WTC11 (cell line): ENCODE data around the gene CGB8. TPM values are rescaled to one million over a fixed set of nuclear protein-coding genes. Genes with fewer than 3 reads are reported as not detected.

Experiments used
- ATAC-seq: fragments of 200-7000 bp; cut with Tn5 transposase; 2 replicates; pipeline ENCODE4 v1.10.0; 2021; ENCODE audit warnings: mild to moderate bottlenecking, moderate library complexity
- CTCF ChIA-PET: fragments of 300-600 bp; sonication (Branson Sonifier 250); formaldehyde crosslinking; loops from one replicate; lab custom pipeline; 2021; ENCODE audit warnings: antibody characterized with exemption; lab: Charles Lee
- POLR2A ChIA-PET: fragments of 350-600 bp; sonication (Branson Sonifier 250); formaldehyde crosslinking; loops from one replicate; lab custom pipeline; 2021; ENCODE audit warnings: antibody characterized with exemption; lab: Charles Lee
- DNase-seq: peaks from one replicate; pipeline ENCODE4 v3.0.0; 2021; ENCODE audit warnings: low spot score
- H3K27ac Mint-ChIP-seq: 2 replicates; pipeline ENCODE4 v1.8.0; 2021; ENCODE audit warnings: mixed read lengths
- H3K27me3 Mint-ChIP-seq: 2 replicates; pipeline ENCODE4 v1.8.0; 2021; ENCODE audit warnings: low read depth, mild to moderate bottlenecking, moderate library complexity, mixed read lengths
- H3K36me3 Mint-ChIP-seq: 2 replicates; pipeline ENCODE4 v1.8.0; 2021; ENCODE audit warnings: mixed read lengths
- H3K4me1 Mint-ChIP-seq: 2 replicates; pipeline ENCODE4 v1.8.0; 2022; ENCODE audit warnings: mixed read lengths
- H3K4me3 Mint-ChIP-seq: 2 replicates; pipeline ENCODE4 v1.8.0; 2021; ENCODE audit warnings: mild to moderate bottlenecking, moderate library complexity, mixed read lengths
- H3K9me3 Mint-ChIP-seq: 2 replicates; pipeline ENCODE4 v1.8.0; 2021; ENCODE audit warnings: mixed read lengths
- EMX1 ChIP-seq: fragments of 250-450 bp; sonication (Bioruptor Pico); IDR thresholded peaks from 2 replicates; pipeline ENCODE4 v1.8.0; 2021; ENCODE audit warnings: mild to moderate bottlenecking
- FOXJ3 ChIP-seq: sonication (generic); formaldehyde crosslinking; IDR thresholded peaks from 2 replicates; pipeline ENCODE4 v1.9.0; 2021; ENCODE audit warnings: missing genetic modification reagents, mild to moderate bottlenecking, borderline replicate concordance
- FOXK1 ChIP-seq: sonication (generic); formaldehyde crosslinking; IDR thresholded peaks from 2 replicates; pipeline ENCODE4 v1.8.0; 2022; ENCODE audit warnings: mild to moderate bottlenecking, moderate library complexity, missing genetic modification reagents
- HMGXB4 ChIP-seq: sonication (generic); formaldehyde crosslinking; IDR thresholded peaks from 2 replicates; pipeline ENCODE4 v1.8.1; 2023; ENCODE audit warnings: mild to moderate bottlenecking, moderate library complexity, missing genetic modification reagents
- IRF1 ChIP-seq: sonication (generic); formaldehyde crosslinking; IDR thresholded peaks from 2 replicates; pipeline ENCODE4 v1.8.0; 2023; ENCODE audit warnings: missing genetic modification reagents
- IRF2 ChIP-seq: sonication (generic); formaldehyde crosslinking; IDR thresholded peaks from 2 replicates; pipeline ENCODE4 v1.8.0; 2022; ENCODE audit warnings: low read depth, missing genetic modification reagents, borderline replicate concordance
- JUN ChIP-seq: sonication (generic); formaldehyde crosslinking; IDR thresholded peaks from 2 replicates; pipeline ENCODE4 v1.8.0; 2023; ENCODE audit warnings: mild to moderate bottlenecking, missing genetic modification reagents
- NFE2L1 ChIP-seq: sonication (generic); formaldehyde crosslinking; IDR thresholded peaks from 2 replicates; pipeline ENCODE4 v1.8.1; 2023; ENCODE audit warnings: missing genetic modification reagents
- NR2C2 ChIP-seq: sonication (generic); formaldehyde crosslinking; IDR thresholded peaks from 2 replicates; pipeline ENCODE4 v1.8.0; 2022; ENCODE audit warnings: mild to moderate bottlenecking, missing genetic modification reagents
- OVOL2 ChIP-seq: fragments of 250-450 bp; sonication (Bioruptor Pico); IDR thresholded peaks from 2 replicates; pipeline ENCODE4 v1.9.0; 2021; ENCODE audit warnings: mild to moderate bottlenecking, borderline replicate concordance
- PRRX2 ChIP-seq: fragments of 250-450 bp; sonication (Bioruptor Pico); IDR thresholded peaks from 2 replicates; pipeline ENCODE4 v1.8.0; 2021; ENCODE audit warnings: mild to moderate bottlenecking
- RELA ChIP-seq: sonication (generic); formaldehyde crosslinking; IDR thresholded peaks from 2 replicates; pipeline ENCODE4 v1.8.1; 2022; ENCODE audit warnings: missing genetic modification reagents, mild to moderate bottlenecking, borderline replicate concordance
- STAT6 ChIP-seq: sonication (generic); formaldehyde crosslinking; conservative IDR thresholded peaks from 2 replicates; pipeline ENCODE4 v1.8.1; 2023; ENCODE audit warnings: mild to moderate bottlenecking, low read depth, missing genetic modification reagents, moderate library complexity
- USF2 ChIP-seq: sonication (generic); formaldehyde crosslinking; IDR thresholded peaks from 2 replicates; pipeline ENCODE4 v1.8.1; 2023; ENCODE audit warnings: mild to moderate bottlenecking, missing genetic modification reagents, moderate library complexity
- ZBTB21 ChIP-seq: sonication (generic); formaldehyde crosslinking; IDR thresholded peaks from 2 replicates; pipeline ENCODE4 v1.8.1; 2023; ENCODE audit warnings: mild to moderate bottlenecking, missing genetic modification reagents, borderline replicate concordance
- ZMAT4 ChIP-seq: fragments of 250-450 bp; sonication (Bioruptor Pico); IDR thresholded peaks from 2 replicates; pipeline ENCODE4 v1.9.0; 2021; ENCODE audit warnings: mild to moderate bottlenecking
- ZNF232 ChIP-seq: sonication (generic); formaldehyde crosslinking; IDR thresholded peaks from 2 replicates; pipeline ENCODE4 v1.8.0; 2022; ENCODE audit warnings: mild to moderate bottlenecking, missing genetic modification reagents
- ZNF281 ChIP-seq: sonication (generic); formaldehyde crosslinking; IDR thresholded peaks from 2 replicates; pipeline ENCODE4 v1.8.0; 2023; ENCODE audit warnings: mild to moderate bottlenecking, missing genetic modification reagents
- ZNF396 ChIP-seq: fragments of 250-450 bp; sonication (Bioruptor Pico); IDR thresholded peaks from 2 replicates; pipeline ENCODE4 v1.8.0; 2021; ENCODE audit warnings: mild to moderate bottlenecking, moderate library complexity, borderline replicate concordance
- ZNF671 ChIP-seq: fragments of 250-450 bp; sonication (Bioruptor Pico); IDR thresholded peaks from 2 replicates; pipeline ENCODE4 v1.8.0; 2021; ENCODE audit warnings: mild to moderate bottlenecking
- total RNA-seq: library from RNA; stranded (reverse); gene quantifications from 3 replicates; pipeline ENCODE4 v1.2.3, GENCODE V29; 2021

The CGB8 gene
- total RNA-seq, 1 experiment from 2014 or later, result 0.31 TPM

GRCh38 chr19:49086296-49086695 lies 37.4 kb upstream of the CGB8 start:
- no peak for ATAC-seq
- no peak for DNase-seq
- CTCF ChIA-PET, result interaction anchor here (2.4 kb wide), 1 partner anchor 11 kb away, joined by 11 read pairs; no protein-coding TSS in a partner anchor
- Mint-ChIP-seq H3K36me3 (peaks cover 37% of the 10 kb centered on the region), H3K4me3 (peak overlapping the region; percentile 96), H3K9me3 (peaks cover 3% of the 10 kb centered on the region; the same call in 1 of the 2 replicates), H3K4me1 (peaks cover 17% of the 10 kb centered on the region), H3K27me3 (peaks cover 10% of the 10 kb centered on the region), H3K27ac (peak overlapping the region; percentile 97)
- TF ChIP-seq IRF1 (CRISPR knock-in tag), result no peak
- no peak for TF ChIP-seq PRRX2 (CRISPR knock-in tag)
- TF ChIP-seq ZNF232 (CRISPR knock-in tag), result no peak
- TF ChIP-seq ZNF396 (CRISPR knock-in tag), result no peak
- no peak for TF ChIP-seq ZNF281
- TF ChIP-seq FOXK1 (CRISPR knock-in tag), result no peak
- no peak for TF ChIP-seq ZBTB21 (CRISPR knock-in tag)
- no peak for TF ChIP-seq IRF2 (CRISPR knock-in tag)
- no peak for TF ChIP-seq NFE2L1
- no peak for TF ChIP-seq EMX1 (CRISPR knock-in tag)
- TF ChIP-seq ZNF671 (CRISPR knock-in tag), result no peak
- no peak for TF ChIP-seq FOXJ3
- TF ChIP-seq JUN (CRISPR knock-in tag), result no peak
- TF ChIP-seq STAT6 (CRISPR knock-in tag), result no peak
- POLR2A ChIA-PET, result interaction anchor here (0.7 kb wide), 1 partner anchor 10 kb away, joined by 4 read pairs; no protein-coding TSS in a partner anchor

GRCh38 chr19:49085868-49086232 lies 36.9 kb upstream of the CGB8 start:
- DNase-seq, result no peak

More at GRCh38 chr19:49085868-49086232, 36.9 kb upstream of the CGB8 start:
- Mint-ChIP-seq H3K4me3 (peak overlapping the region; percentile 96), H3K9me3 (peaks cover 3% of the 10 kb centered on the region; the same call in 1 of the 2 replicates), H3K27ac (peak overlapping the region; percentile 97), H3K27me3 (peaks cover 11% of the 10 kb centered on the region), H3K36me3 (peaks cover 33% of the 10 kb centered on the region), H3K4me1 (peaks cover 17% of the 10 kb centered on the region)
- CTCF ChIA-PET, result interaction anchor here (0.5 to 2.4 kb wide), 2 partner anchors 12 to 111 kb away, joined by 3 to 11 read pairs; no protein-coding TSS in a partner anchor
- no peak for ATAC-seq
- no peak for TF ChIP-seq ZNF281
- no peak for TF ChIP-seq STAT6 (CRISPR knock-in tag)
- no peak for TF ChIP-seq HMGXB4 (CRISPR knock-in tag)
- TF ChIP-seq EMX1 (CRISPR knock-in tag), result no peak
- TF ChIP-seq OVOL2 (CRISPR knock-in tag), result no peak
- TF ChIP-seq IRF2 (CRISPR knock-in tag), result no peak
- TF ChIP-seq USF2 (CRISPR knock-in tag), result no peak
- TF ChIP-seq ZMAT4 (CRISPR knock-in tag), result no peak
- no peak for TF ChIP-seq NR2C2 (CRISPR knock-in tag)
- no peak for TF ChIP-seq RELA (CRISPR knock-in tag)
- TF ChIP-seq, all 79 proteins: peak for 0
- POLR2A ChIA-PET, result no interaction called here
